ENCODE data around the gene GFI1B.
"Not testable (repeated sequence)": the region's sequence is repeated elsewhere in the genome, so short reads cannot be mapped to it uniquely, and the experiment has no call there.

Gene GFI1B

GRCh38 chr9:132969783-132970182 is 8.7 kb upstream of the GFI1B start:
- DNase-seq = no peak

- no peak for DNase-seq
These were observed 8.0 kb upstream of the GFI1B start for GRCh38 chr9:132970324-132971062.

GRCh38 chr9:132973166-132973565 is 5.3 kb upstream of the GFI1B start:
- no peak for DNase-seq

DNA sequence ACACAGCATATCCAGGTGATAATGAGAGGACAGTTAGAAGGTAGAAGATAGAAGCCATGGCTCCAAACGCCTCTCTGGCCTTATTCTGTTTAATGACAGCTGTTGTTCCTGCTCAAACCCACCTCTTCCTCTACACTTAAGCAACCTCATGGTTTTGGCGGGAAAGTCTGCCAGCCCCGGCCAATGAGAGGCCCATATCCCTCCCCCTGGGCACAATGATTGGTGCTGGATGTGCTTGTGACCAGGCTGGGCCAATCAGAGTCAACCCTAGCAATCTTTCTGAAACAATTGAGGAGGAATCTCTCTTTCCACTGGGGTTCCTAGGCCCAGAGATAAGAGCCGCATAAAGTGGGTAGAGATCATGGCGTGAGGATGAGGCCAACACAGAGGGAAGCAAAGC is 4.8 kb upstream of the GFI1B start:
- no peak for DNase-seq

DNA sequence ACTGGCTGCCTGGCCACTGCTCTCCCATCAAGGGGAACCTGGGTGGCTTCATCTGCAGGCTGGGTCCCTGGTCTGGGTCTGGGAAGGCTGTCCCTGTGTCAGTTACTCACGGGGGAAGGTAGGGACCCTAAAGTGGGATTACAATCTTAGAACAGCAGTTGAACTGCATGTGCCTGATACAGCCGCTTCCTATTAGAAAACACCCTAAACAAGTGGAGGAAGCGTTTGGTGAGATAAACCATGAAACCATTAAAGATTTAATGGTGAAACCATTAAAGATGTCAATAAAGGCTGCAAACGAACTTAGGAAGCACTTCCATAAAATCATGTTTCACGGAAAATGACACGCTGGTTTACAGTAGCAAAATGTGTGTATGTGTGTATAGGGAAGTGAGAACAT is 2.5 kb upstream of the GFI1B start:
- no peak for DNase-seq

- no peak for DNase-seq
These were observed 1.9 kb upstream of the GFI1B start for GRCh38 chr9:132976571-132976970.

DNA sequence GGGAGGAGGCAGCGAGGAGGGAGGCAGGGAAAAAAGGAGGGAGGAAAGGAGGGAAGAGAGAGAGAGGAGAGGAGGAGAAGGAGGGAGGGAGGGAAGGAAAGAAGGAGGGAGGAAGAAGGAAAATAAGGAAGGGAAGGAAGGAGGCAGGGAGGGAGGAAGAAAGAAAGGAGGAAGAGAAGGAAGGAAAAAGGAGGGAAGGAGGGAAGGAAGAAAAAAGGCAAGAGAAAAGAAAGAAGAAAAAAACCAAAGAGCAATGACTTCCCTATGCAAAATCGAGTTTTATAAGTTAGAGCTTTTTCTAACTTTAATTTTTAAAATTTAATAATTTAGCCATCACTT is 413 bp upstream of the GFI1B start:
- no peak for DNase-seq

DNA sequence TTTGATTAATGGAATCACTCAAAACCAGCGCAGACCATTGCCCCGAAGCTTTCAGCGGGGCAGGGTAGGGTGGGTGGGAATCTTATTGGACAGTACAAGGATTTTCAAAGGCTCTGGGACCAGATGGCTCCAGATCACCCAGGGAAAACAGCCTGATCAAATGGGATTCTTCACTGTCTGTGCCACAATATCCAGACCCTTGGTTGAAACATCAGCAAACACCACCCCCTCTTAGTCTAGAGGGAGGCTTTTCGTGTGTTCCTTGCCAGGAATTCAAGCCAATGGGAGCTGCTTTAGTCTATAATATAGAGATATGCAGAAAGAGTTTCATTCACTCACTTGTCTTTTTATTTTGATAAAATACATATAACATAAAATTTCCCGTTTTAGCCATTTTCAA is 1.7 kb downstream of the GFI1B start:
- DNase-seq = no peak

DNA sequence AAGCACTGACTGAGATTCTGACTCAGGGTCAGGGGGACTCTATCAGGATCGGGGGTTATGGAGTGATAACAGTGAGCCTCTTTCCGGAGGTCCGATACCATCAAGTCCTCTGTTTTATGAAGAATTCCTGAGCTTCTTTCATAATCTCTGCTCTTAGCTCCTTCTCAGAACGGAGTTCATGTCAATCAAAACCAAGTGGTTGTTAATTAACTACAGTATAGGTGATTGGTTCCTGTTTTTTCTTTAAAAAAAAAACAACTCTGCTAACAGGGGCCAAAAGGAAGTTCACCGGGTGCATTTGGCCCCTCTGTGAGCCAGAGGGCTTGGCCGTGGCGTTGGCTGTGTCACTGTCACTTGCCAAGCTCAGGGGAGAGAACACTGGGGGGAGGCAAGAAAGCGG is 4.0 kb downstream of the GFI1B start:
- no peak for DNase-seq

DNA sequence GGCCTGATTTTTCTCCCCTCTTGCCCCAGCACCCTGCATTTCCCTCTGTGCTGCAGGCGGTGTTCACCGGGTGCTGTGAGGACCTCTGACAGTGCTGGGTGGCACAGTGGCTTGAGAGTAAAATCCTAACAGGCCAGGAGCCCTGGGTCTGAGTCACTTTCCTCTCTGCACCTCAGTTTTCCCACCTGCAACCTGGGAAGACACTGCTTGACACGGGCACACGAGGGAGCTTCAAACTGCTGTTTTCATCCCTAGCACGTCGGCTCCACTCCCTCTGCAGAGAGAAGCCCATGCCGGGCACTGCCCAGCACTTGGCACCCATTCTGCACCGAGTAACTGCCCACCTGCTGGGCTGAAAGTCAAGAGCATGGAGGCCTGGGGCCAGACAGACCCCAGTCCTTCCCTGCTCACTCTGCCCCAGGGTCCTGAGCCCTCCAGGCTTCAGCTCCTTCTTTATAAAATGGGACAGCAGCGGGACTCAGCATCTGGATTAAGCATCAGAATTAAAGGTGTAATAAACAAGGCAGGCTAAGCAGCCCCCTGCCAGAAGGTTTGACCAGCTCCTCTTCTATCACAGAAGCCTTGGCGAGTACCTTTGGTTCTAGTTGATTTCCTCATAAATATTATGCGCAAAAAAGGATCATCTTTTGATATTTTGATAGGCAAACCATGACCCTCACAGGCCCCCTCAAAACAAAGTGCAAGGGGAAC is 5.2 kb downstream of the GFI1B start:
- no peak for DNase-seq

DNA sequence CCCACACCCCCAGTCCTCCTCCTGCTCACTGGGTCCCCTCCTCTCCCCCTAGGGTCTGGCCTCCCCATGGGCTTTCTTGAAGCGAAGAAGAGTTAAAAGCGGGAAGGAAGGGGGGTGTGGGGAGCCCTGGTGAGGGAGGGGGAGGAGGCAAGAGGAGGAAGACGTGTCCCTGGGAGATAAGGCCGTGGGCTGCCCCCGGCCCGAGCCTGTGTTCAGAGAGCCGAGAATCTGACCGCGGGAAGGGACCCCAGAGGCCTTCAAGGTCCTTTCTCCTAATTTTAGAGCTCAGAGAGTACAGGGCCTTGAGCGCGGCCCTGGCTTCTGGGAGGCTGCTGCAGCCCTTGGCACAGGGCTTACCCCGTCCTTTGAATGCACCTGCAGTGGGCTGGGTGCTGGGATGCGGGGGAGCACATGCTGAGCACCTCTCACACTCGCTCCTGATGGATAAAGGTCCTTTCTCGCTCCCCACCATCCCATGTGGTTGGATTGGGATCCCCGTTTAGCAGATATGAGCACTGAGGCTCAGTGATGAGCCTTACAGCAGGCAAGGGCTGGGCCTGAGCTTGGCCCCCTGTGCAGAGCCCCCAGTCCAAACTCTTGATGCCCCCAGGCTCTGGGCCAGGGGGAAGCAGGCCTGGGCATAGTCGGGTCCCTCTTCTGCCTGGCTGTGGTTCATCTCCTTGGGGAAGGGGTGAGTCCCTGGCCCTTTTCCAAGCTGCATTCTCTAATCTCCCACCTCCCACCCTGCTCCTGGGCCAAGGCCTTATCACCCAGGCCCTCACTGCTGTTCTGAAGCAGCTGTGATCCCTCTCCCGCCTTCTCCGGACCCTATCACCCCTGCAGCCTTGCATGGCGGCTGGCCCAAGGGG is 5.9 kb downstream of the GFI1B start:
- DNase-seq = no peak

- no peak for DNase-seq
These were observed 6.5 kb downstream of the GFI1B start for GRCh38 chr9:132985071-132985350.

DNA sequence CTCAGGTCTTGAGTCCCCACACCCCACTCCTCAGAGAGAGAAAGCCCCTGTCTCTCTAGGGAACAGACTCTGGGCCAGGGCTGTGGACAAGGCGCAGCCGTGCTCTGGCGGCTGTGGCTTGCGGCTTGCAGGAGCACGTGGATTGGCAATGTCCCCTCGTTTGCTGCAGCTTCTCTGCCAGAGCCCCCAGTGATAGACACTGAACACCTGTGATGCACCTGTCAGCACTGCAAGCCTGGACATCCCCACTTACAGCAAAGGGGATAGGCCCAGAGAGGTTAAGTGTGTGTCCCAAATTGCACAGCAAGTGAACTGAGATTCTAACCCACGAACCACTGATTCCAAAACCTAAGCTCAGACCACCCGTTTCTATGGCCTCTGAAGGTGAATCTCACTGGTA is 7.0 kb downstream of the GFI1B start:
- DNase-seq = no peak

DNA sequence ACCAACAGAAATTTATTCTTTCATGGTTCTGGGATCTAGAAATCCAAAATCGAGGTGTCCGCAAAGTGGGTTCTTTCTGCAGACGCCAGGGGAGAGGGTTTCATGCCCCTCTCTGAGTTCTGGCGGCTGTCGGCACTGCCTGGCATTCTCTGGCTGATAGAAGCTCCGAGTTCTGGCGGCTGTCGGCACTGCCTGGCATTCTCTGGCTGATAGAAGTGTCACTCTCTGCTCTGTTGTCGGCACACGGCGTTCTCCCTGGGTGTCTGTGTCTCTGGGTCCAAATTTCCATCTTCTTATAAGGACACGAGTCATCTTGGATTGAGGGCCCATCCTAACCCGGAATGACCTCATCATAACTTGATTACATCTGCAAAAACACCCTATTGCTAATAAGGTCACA is 7.6 kb downstream of the GFI1B start:
- no peak for DNase-seq

- DNase-seq = no peak
These were observed 8.4 kb downstream of the GFI1B start for GRCh38 chr9:132986640-132987620.

DNA sequence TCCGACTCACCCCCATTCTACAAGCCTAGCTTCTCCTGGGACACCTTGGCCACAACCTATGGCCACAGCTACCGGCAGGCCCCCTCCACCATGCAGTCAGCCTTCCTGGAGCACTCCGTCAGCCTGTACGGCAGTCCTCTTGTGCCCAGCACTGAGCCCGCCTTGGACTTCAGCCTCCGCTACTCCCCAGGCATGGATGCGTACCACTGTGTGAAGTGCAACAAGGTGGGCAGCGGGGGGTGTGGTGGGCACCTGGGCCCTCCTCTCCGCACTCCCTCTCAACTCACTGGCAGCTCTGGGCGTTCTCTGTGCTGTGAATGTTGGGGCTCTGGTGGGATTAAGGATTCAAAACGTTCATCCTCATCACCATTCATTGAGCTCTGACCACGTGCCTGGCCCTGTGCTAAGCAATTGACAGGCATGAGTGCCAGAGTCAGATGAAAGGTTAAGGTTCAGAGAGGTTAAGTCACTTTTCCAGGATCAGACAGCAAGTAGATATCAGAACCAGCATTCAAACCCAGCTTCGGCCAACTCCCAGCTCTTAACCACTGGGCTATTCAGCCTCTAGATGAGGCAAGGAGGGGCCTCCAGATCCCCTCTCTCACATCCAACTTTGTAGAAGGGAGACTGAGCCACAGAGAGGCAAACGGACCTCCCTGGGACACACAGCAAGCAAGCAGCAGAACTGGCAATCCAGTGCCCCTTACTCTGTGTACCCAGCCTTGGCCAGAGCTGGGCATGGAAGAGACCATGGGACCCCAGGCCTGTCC is 9.9 kb downstream of the GFI1B start:
- DNase-seq = no peak

DNA sequence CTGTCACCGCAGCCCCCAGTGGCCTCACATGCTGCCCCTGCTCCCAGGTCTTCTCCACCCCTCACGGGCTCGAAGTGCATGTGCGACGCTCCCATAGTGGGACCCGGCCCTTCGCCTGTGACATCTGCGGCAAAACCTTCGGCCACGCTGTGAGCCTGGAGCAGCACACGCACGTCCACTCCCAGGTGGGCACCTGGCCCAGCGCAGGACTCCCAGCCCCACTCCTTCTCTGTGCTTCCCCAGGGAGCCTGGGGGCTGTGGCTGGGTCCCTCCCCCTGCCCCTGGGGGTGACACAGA is 10.5 kb downstream of the GFI1B start:
- DNase-seq = no peak

DNA sequence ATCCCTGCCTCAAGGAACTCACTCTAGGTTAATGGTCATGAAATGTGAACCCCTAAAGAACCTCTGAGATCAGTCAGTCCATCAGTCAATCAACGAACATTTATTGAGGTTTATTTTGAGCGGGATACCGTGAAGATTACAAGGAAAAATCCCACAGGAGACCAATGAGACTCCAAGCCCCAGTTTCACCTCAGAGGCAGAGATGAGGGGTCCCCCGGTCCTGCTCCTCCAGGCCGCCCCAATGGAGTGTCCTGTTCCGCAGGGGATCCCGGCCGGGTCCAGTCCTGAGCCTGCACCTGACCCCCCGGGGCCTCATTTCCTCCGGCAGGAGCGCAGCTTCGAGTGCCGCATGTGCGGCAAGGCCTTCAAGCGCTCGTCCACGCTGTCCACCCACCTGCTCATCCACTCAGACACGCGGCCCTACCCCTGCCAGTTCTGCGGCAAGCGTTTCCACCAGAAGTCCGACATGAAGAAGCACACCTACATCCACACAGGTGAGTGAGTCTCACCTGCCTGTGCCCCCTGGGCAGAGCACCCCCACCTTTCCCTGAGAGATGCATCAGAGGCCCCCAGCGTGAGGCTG is 11.0 kb downstream of the GFI1B start:
- DNase-seq = no peak

DNA sequence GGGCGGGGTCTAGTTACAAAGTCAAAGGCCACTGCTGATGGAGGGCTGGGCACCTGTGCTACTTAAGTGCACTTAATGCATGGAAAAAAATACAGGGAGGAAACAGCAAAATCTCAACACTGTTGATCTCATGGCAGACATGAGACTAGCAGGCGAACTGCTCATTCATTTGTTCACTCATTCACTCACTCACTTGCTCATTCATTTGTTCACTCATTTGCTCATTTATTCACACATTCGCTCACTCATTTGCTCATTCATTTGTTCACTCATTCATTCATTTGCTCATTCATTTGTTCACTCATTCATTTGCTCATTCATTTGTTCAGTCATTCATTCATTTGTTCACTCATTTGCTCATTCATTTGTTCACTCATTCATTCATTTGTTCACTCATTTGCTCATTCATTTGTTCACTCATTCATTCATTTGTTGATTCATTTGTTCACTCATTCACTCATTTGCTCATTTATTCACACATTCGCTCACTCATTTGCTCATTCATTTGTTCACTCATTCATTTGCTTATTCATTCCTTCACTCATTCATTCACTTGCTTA is 11.6 kb downstream of the GFI1B start:
- DNase-seq = not testable (repeated sequence)

- DNase-seq = no peak
These were observed 12.3 kb downstream of the GFI1B start for GRCh38 chr9:132990781-132991180.
